Measurements from ENCODE around the gene MAP3K4. TPM values are rescaled to one million over a fixed set of nuclear protein-coding genes. Genes with fewer than 3 reads are reported as not detected.
A peak's percentile ranks its signal among the peaks of the same experiment; 100 is the strongest.

MAP3K4 gene
- polyA plus RNA-seq, 4 donors, result 12.4 to 29.5 (median 18.2) TPM

GRCh38 chr6:160955508-160956295 lies 35.9 kb upstream of the MAP3K4 start:
- WGBS, 3 donors, result 80 to 88% (median 82%) methylated on average over 13 of the region's 13 CpGs

GRCh38 chr6:160956300-160957035 lies 35.1 kb upstream of the MAP3K4 start:
- no peak for DNase-seq
- no peaks in the 10 kb centered on the region for H3K9me3 ChIP-seq (ENCODE audit: control insufficient read depth in 2 of 2, insufficient read depth in 1 of 2, low read depth in 1 of 2, low read length in 1 of 2)
- H3K36me3 ChIP-seq (ENCODE audit: control insufficient read depth in 3 of 3, insufficient read depth in 2 of 3, low read depth in 1 of 3, low read length in 3 of 3), result no peaks in the 10 kb centered on the region
- H3K27me3 ChIP-seq (ENCODE audit: control insufficient read depth in 3 of 3, insufficient read depth in 3 of 3, low read length in 3 of 3), result peaks cover 0 to 6% (median 0%) of the 10 kb centered on the region in 3 donors
- FAIRE-seq, result no peak
- H3K4me3 ChIP-seq (ENCODE audit: low read depth in 1 of 3, low read length in 3 of 3), result no peak overlapping the region
- 83 to 88% (median 84%) methylated on average over 8 of the region's 8 CpGs for whole genome bisulfite sequencing, 3 donors
- no peaks in the 10 kb centered on the region for H3K4me1 ChIP-seq (ENCODE audit: control insufficient read depth in 3 of 3, insufficient read depth in 2 of 3, low read depth in 1 of 3, low read length in 2 of 3)
- H3K27ac ChIP-seq (ENCODE audit: low read depth in 1 of 3, low read length in 2 of 3), result no peak overlapping the region

More at GRCh38 chr6:160955508-160956295, 35.9 kb upstream of the MAP3K4 start:
- no peak overlapping the region for H3K27ac ChIP-seq (ENCODE audit: low read depth in 1 of 3, low read length in 2 of 3)
- H3K9me3 ChIP-seq (ENCODE audit: control insufficient read depth in 2 of 2, insufficient read depth in 1 of 2, low read depth in 1 of 2, low read length in 1 of 2), result no peaks in the 10 kb centered on the region
- DNase-seq, result no peak
- peaks cover 0 to 6% (median 0%) of the 10 kb centered on the region in 3 donors for H3K27me3 ChIP-seq (ENCODE audit: control insufficient read depth in 3 of 3, insufficient read depth in 3 of 3, low read length in 3 of 3)
- H3K4me3 ChIP-seq (ENCODE audit: low read depth in 1 of 3, low read length in 3 of 3), result no peak overlapping the region
- no peak for FAIRE-seq
- H3K36me3 ChIP-seq (ENCODE audit: control insufficient read depth in 3 of 3, insufficient read depth in 2 of 3, low read depth in 1 of 3, low read length in 3 of 3), result no peaks in the 10 kb centered on the region
- no peaks in the 10 kb centered on the region for H3K4me1 ChIP-seq (ENCODE audit: control insufficient read depth in 3 of 3, insufficient read depth in 2 of 3, low read depth in 1 of 3, low read length in 2 of 3)

GRCh38 chr6:160959726-160960435 lies 31.7 kb upstream of the MAP3K4 start:
- 85 to 88% (median 86%) methylated on average over 7 of the region's 7 CpGs for WGBS, 3 donors
- H3K27ac ChIP-seq (ENCODE audit: low read depth in 1 of 3, low read length in 2 of 3), result no peak overlapping the region
- no peaks in the 10 kb centered on the region for H3K36me3 ChIP-seq (ENCODE audit: control insufficient read depth in 3 of 3, insufficient read depth in 2 of 3, low read depth in 1 of 3, low read length in 3 of 3)
- no peak overlapping the region for H3K4me3 ChIP-seq (ENCODE audit: low read depth in 1 of 3, low read length in 3 of 3)
- DNase-seq (no peak), FAIRE-seq (no peak)
- peaks cover 0 to 6% (median 0%) of the 10 kb centered on the region in 3 donors for H3K27me3 ChIP-seq (ENCODE audit: control insufficient read depth in 3 of 3, insufficient read depth in 3 of 3, low read length in 3 of 3)
- no peaks in the 10 kb centered on the region for H3K4me1 ChIP-seq (ENCODE audit: control insufficient read depth in 3 of 3, insufficient read depth in 2 of 3, low read depth in 1 of 3, low read length in 2 of 3)
- no peaks in the 10 kb centered on the region for H3K9me3 ChIP-seq (ENCODE audit: control insufficient read depth in 2 of 2, insufficient read depth in 1 of 2, low read depth in 1 of 2, low read length in 1 of 2)

GRCh38 chr6:160960839-160961238 lies 30.7 kb upstream of the MAP3K4 start:
- no peaks in the 10 kb centered on the region for H3K4me1 ChIP-seq (ENCODE audit: control insufficient read depth in 3 of 3, insufficient read depth in 2 of 3, low read depth in 1 of 3, low read length in 2 of 3)
- no peak overlapping the region for H3K27ac ChIP-seq (ENCODE audit: low read depth in 1 of 3, low read length in 2 of 3)
- DNase-seq (peak in 1 of 2 donors; percentile 8), FAIRE-seq (no peak)
- WGBS, 3 donors, result 12 to 53% (median 28%) methylated on average over 3 of the region's 3 CpGs
- no peak overlapping the region for H3K4me3 ChIP-seq (ENCODE audit: low read depth in 1 of 3, low read length in 3 of 3)
- no peaks in the 10 kb centered on the region for H3K9me3 ChIP-seq (ENCODE audit: control insufficient read depth in 2 of 2, insufficient read depth in 1 of 2, low read depth in 1 of 2, low read length in 1 of 2)
- peaks cover 0 to 2% (median 0%) of the 10 kb centered on the region in 3 donors for H3K27me3 ChIP-seq (ENCODE audit: control insufficient read depth in 3 of 3, insufficient read depth in 3 of 3, low read length in 3 of 3)
- no peaks in the 10 kb centered on the region for H3K36me3 ChIP-seq (ENCODE audit: control insufficient read depth in 3 of 3, insufficient read depth in 2 of 3, low read depth in 1 of 3, low read length in 3 of 3)

- no peaks in the 10 kb centered on the region for H3K9me3 ChIP-seq (ENCODE audit: control insufficient read depth in 2 of 2, insufficient read depth in 1 of 2, low read depth in 1 of 2, low read length in 1 of 2)
Measured at GRCh38 chr6:160962835-160963623, 28.5 kb upstream of the MAP3K4 start.

GRCh38 chr6:160963651-160964050 lies 27.9 kb upstream of the MAP3K4 start:
- WGBS, 3 donors, result 75 to 84% (median 76%) methylated on average over 8 of the region's 8 CpGs
- FAIRE-seq (no peak), DNase-seq (no peak)
- Histone ChIP-seq H3K36me3 (ENCODE audit: control insufficient read depth in 3 of 3, insufficient read depth in 2 of 3, low read depth in 1 of 3, low read length in 3 of 3) (no peaks in the 10 kb centered on the region), H3K27me3 (ENCODE audit: control insufficient read depth in 3 of 3, insufficient read depth in 3 of 3, low read length in 3 of 3) (no peaks in the 10 kb centered on the region), H3K4me3 (ENCODE audit: low read depth in 1 of 3, low read length in 3 of 3) (no peak overlapping the region), H3K9me3 (ENCODE audit: control insufficient read depth in 2 of 2, insufficient read depth in 1 of 2, low read depth in 1 of 2, low read length in 1 of 2) (no peaks in the 10 kb centered on the region), H3K27ac (ENCODE audit: low read depth in 1 of 3, low read length in 2 of 3) (no peak overlapping the region), H3K4me1 (ENCODE audit: control insufficient read depth in 3 of 3, insufficient read depth in 2 of 3, low read depth in 1 of 3, low read length in 2 of 3) (no peaks in the 10 kb centered on the region)

More at GRCh38 chr6:160962835-160963623, 28.5 kb upstream of the MAP3K4 start:
- H3K4me1 ChIP-seq (ENCODE audit: control insufficient read depth in 3 of 3, insufficient read depth in 2 of 3, low read depth in 1 of 3, low read length in 2 of 3), result no peaks in the 10 kb centered on the region
- no peak overlapping the region for H3K27ac ChIP-seq (ENCODE audit: low read depth in 1 of 3, low read length in 2 of 3)
- H3K36me3 ChIP-seq (ENCODE audit: control insufficient read depth in 3 of 3, insufficient read depth in 2 of 3, low read depth in 1 of 3, low read length in 3 of 3), result no peaks in the 10 kb centered on the region
- 87 to 91% (median 89%) methylated on average over 15 of the region's 15 CpGs for WGBS, 3 donors
- DNase-seq (no peak), FAIRE-seq (no peak)
- H3K4me3 ChIP-seq (ENCODE audit: low read depth in 1 of 3, low read length in 3 of 3), result no peak overlapping the region
- no peaks in the 10 kb centered on the region for H3K27me3 ChIP-seq (ENCODE audit: control insufficient read depth in 3 of 3, insufficient read depth in 3 of 3, low read length in 3 of 3)

- H3K36me3 ChIP-seq (ENCODE audit: control insufficient read depth in 3 of 3, insufficient read depth in 2 of 3, low read depth in 1 of 3, low read length in 3 of 3), result no peaks in the 10 kb centered on the region
- WGBS, 3 donors, result 68 to 77% (median 71%) methylated on average over 5 of the region's 5 CpGs
- FAIRE-seq (no peak), DNase-seq (no peak)
- no peak overlapping the region for H3K27ac ChIP-seq (ENCODE audit: low read depth in 1 of 3, low read length in 2 of 3)
- no peaks in the 10 kb centered on the region for H3K9me3 ChIP-seq (ENCODE audit: control insufficient read depth in 2 of 2, insufficient read depth in 1 of 2, low read depth in 1 of 2, low read length in 1 of 2)
- no peaks in the 10 kb centered on the region for H3K27me3 ChIP-seq (ENCODE audit: control insufficient read depth in 3 of 3, insufficient read depth in 3 of 3, low read length in 3 of 3)
- H3K4me1 ChIP-seq (ENCODE audit: control insufficient read depth in 3 of 3, insufficient read depth in 2 of 3, low read depth in 1 of 3, low read length in 2 of 3), result no peaks in the 10 kb centered on the region
- no peak overlapping the region for H3K4me3 ChIP-seq (ENCODE audit: low read depth in 1 of 3, low read length in 3 of 3)
Measured at GRCh38 chr6:160965893-160966292, 25.7 kb upstream of the MAP3K4 start.
